Measurements from ENCODE around the gene CLMN.

CLMN gene

GRCh38 chr14:95344536-95344935, 24.8 kb upstream of the CLMN start:
- DNase-seq (ENCODE audit: low read depth in 2 of 2), result no peak

GRCh38 chr14:95341564-95341963, 21.9 kb upstream of the CLMN start:
- TF ChIP-seq CTCF (IDR thresholded peaks at IDR 0.05; ENCODE audit: low read depth, low read length), result no peak
- DNase-seq (ENCODE audit: low read depth in 2 of 2), result no peak
- H3K4me3 ChIP-seq (replicated peaks in 1 of 2; ENCODE audit: low read depth in 2 of 2, low read length in 2 of 2), result no peak overlapping the region

More at GRCh38 chr14:95344536-95344935, 24.8 kb upstream of the CLMN start:
- TF ChIP-seq CTCF (IDR thresholded peaks at IDR 0.05; ENCODE audit: low read depth, low read length), result no peak
- no peak overlapping the region for H3K4me3 ChIP-seq (replicated peaks in 1 of 2; ENCODE audit: low read depth in 2 of 2, low read length in 2 of 2)

GRCh38 chr14:95341115-95341514, 21.4 kb upstream of the CLMN start:
- TF ChIP-seq CTCF (IDR thresholded peaks at IDR 0.05; ENCODE audit: low read depth, low read length), result no peak
- peak in 1 of 2 donors; percentile 27 for DNase-seq (ENCODE audit: low read depth in 2 of 2)
- H3K4me3 ChIP-seq (replicated peaks in 1 of 2; ENCODE audit: low read depth in 2 of 2, low read length in 2 of 2), result no peak overlapping the region

- no peak for DNase-seq (ENCODE audit: low read depth in 2 of 2)
- no peak overlapping the region for H3K4me3 ChIP-seq (replicated peaks in 1 of 2; ENCODE audit: low read depth in 2 of 2, low read length in 2 of 2)
- TF ChIP-seq CTCF (IDR thresholded peaks at IDR 0.05; ENCODE audit: low read depth, low read length), result no peak
Observed at GRCh38 chr14:95340201-95340697, 20.5 kb upstream of the CLMN start.

GRCh38 chr14:95339301-95339865, 19.7 kb upstream of the CLMN start:
- DNase-seq (ENCODE audit: low read depth in 2 of 2), result no peak
- TF ChIP-seq CTCF (IDR thresholded peaks at IDR 0.05; ENCODE audit: low read depth, low read length), result no peak

GRCh38 chr14:95338436-95338835, 18.7 kb upstream of the CLMN start:
- no peak for DNase-seq (ENCODE audit: low read depth in 2 of 2)
- no peak for TF ChIP-seq CTCF (IDR thresholded peaks at IDR 0.05; ENCODE audit: low read depth, low read length)
- no peak overlapping the region for H3K4me3 ChIP-seq (replicated peaks in 1 of 2; ENCODE audit: low read depth in 2 of 2, low read length in 2 of 2)

More at GRCh38 chr14:95339301-95339865, 19.7 kb upstream of the CLMN start:
- no peak overlapping the region for H3K4me3 ChIP-seq (replicated peaks in 1 of 2; ENCODE audit: low read depth in 2 of 2, low read length in 2 of 2)

All from cardiac fibroblast (primary cell).